OCI-LY3 (cell line): ENCODE measurements around the gene CDC40.

Source experiments
- H2AFZ ChIP-seq: fragments of 200-600, 300-600 bp; shearing (Covaris generic); 2 replicates; pipeline ENCODE4 v1.6.0; 2014; ENCODE audit warnings: antibody characterized with exemption, low read depth, low read length
- H3K27ac ChIP-seq: fragments of 200-600, 300-600 bp; sonication (generic); 2 replicates; pipeline ENCODE4 v1.5.1; 2014; ENCODE audit warnings: mild to moderate bottlenecking, low read length, moderate library complexity, mixed read lengths
- H3K27me3 ChIP-seq: fragments of 200-600, 300-600 bp; sonication (generic); 2 replicates; pipeline ENCODE4 v1.6.1; 2014; ENCODE audit warnings: low read depth, low read length, mixed read lengths
- H3K36me3 ChIP-seq: fragments of 200-600, 300-600 bp; sonication (generic); replicated peaks from 2 replicates; pipeline ENCODE3; 2014; ENCODE audit warnings: low read depth, low read length, mixed read lengths
- H3K4me1 ChIP-seq: fragments of 300-600, 200-600 bp; sonication (generic); 2 replicates; pipeline ENCODE4 v1.6.1; 2014; ENCODE audit warnings: low read length, mixed read lengths
- H3K4me2 ChIP-seq: fragments of 200-600, 300-600 bp; sonication (generic); 2 replicates; pipeline ENCODE4 v1.6.1; 2014; ENCODE audit warnings: low read length, mixed read lengths
- H3K4me3 ChIP-seq: fragments of 300-600, 200-600 bp; sonication (generic); 2 replicates; pipeline ENCODE4 v1.5.1; 2014; ENCODE audit warnings: antibody characterized with exemption, mild to moderate bottlenecking, low read length, moderate library complexity
- H3K79me2 ChIP-seq: fragments of 300-600, 200-600 bp; shearing (Covaris generic); 2 replicates; pipeline ENCODE4 v1.6.1; 2014; ENCODE audit warnings: mild to moderate bottlenecking, low read length, mixed read lengths
- H3K9ac ChIP-seq: fragments of 300-600, 200-600 bp; shearing (Covaris generic); 2 replicates; pipeline ENCODE4 v1.6.0; 2014; ENCODE audit warnings: mild to moderate bottlenecking, low read length, moderate library complexity
- H3K9me3 ChIP-seq: fragments of 200-600, 300-600 bp; shearing (Covaris generic); 2 replicates; pipeline ENCODE4 v1.6.1; 2014; ENCODE audit warnings: low read length, mixed read lengths; ENCODE audit not compliant: insufficient read depth
- H4K20me1 ChIP-seq: fragments of 200-600, 300-600 bp; sonication (generic); 2 replicates; pipeline ENCODE4 v1.6.1; 2016; ENCODE audit warnings: low read length, mixed read lengths; ENCODE audit not compliant: insufficient read depth
- CTCF ChIP-seq: fragments of 200-600, 300-600 bp; sonication (generic); IDR thresholded peaks from 2 replicates; pipeline ENCODE4 v1.5.1; 2014; ENCODE audit warnings: antibody characterized with exemption, low read length, low read depth
- EZH2phosphoT487 ChIP-seq: fragments of 200-600 bp; shearing (Covaris generic); IDR thresholded peaks from 2 replicates; pipeline ENCODE4 v1.6.1; 2018; ENCODE audit warnings: antibody characterized with exemption, mixed run types, low read depth

The CDC40 gene

GRCh38 chr6:110183292-110183885 lies 3.2 kb downstream of the CDC40 start:
- H3K4me2 ChIP-seq = no peak overlapping the region
- TF ChIP-seq CTCF (no peak), EZH2phosphoT487 (no peak)
- H3K4me1 ChIP-seq = peaks cover 13% of the 10 kb centered on the region
- H3K27ac ChIP-seq = no peak overlapping the region
- no peaks in the 10 kb centered on the region for H3K36me3 ChIP-seq
- no peak overlapping the region for H3K9ac ChIP-seq
- no peaks in the 10 kb centered on the region for H3K9me3 ChIP-seq
- H3K27me3 ChIP-seq = no peaks in the 10 kb centered on the region
- no peak overlapping the region for H3K4me3 ChIP-seq
- peaks cover 78% of the 10 kb centered on the region for H3K79me2 ChIP-seq
- H2AFZ ChIP-seq = no peak overlapping the region
- peaks cover 25% of the 10 kb centered on the region for H4K20me1 ChIP-seq

- Histone ChIP-seq H3K9ac (no peak overlapping the region), H3K4me1 (peaks cover 13% of the 10 kb centered on the region), H3K36me3 (no peaks in the 10 kb centered on the region), H3K27ac (no peak overlapping the region), H3K79me2 (peaks cover 96% of the 10 kb centered on the region), H3K9me3 (no peaks in the 10 kb centered on the region), H3K27me3 (no peaks in the 10 kb centered on the region), H3K4me3 (no peak overlapping the region), H4K20me1 (peaks cover 34% of the 10 kb centered on the region), H2AFZ (no peak overlapping the region), H3K4me2 (no peak overlapping the region)
- TF ChIP-seq EZH2phosphoT487 (no peak), CTCF (no peak)
Measured at GRCh38 chr6:110185879-110186278, 5.7 kb downstream of the CDC40 start.

- no peak overlapping the region for H2AFZ ChIP-seq
- no peak overlapping the region for H3K27ac ChIP-seq
- no peak overlapping the region for H3K4me2 ChIP-seq
- no peaks in the 10 kb centered on the region for H3K4me1 ChIP-seq
- H4K20me1 ChIP-seq = peaks cover 14% of the 10 kb centered on the region; the same call in 1 of the 2 replicates
- TF ChIP-seq CTCF (no peak), EZH2phosphoT487 (no peak)
- H3K79me2 ChIP-seq = peaks cover 73% of the 10 kb centered on the region
- H3K9ac ChIP-seq = no peak overlapping the region
- H3K9me3 ChIP-seq = no peaks in the 10 kb centered on the region
- no peaks in the 10 kb centered on the region for H3K36me3 ChIP-seq
- no peaks in the 10 kb centered on the region for H3K27me3 ChIP-seq
- H3K4me3 ChIP-seq = no peak overlapping the region
Measured at GRCh38 chr6:110188791-110189190, 8.6 kb downstream of the CDC40 start.

- Histone ChIP-seq H4K20me1 (peaks cover 10% of the 10 kb centered on the region; the same call in 1 of the 2 replicates), H3K4me3 (no peak overlapping the region), H3K79me2 (peaks cover 56% of the 10 kb centered on the region), H2AFZ (no peak overlapping the region), H3K27ac (no peak overlapping the region), H3K4me2 (no peak overlapping the region), H3K36me3 (no peaks in the 10 kb centered on the region), H3K9me3 (no peaks in the 10 kb centered on the region), H3K27me3 (no peaks in the 10 kb centered on the region), H3K9ac (no peak overlapping the region), H3K4me1 (no peaks in the 10 kb centered on the region)
- TF ChIP-seq EZH2phosphoT487 (no peak), CTCF (no peak)
Measured at GRCh38 chr6:110190726-110191125, 10.5 kb downstream of the CDC40 start.
